Measurements from ENCODE around the gene PNLDC1. TPM values are rescaled to one million over a fixed set of nuclear protein-coding genes. Genes with fewer than 3 reads are reported as not detected.

PNLDC1 gene
- total and polyA plus RNA-seq, 9 of the 15 experiments (the other 6 are each of a cell fraction or from before 2014, with no cell fraction given) = 0.12 TPM; not detected in 8

DNA sequence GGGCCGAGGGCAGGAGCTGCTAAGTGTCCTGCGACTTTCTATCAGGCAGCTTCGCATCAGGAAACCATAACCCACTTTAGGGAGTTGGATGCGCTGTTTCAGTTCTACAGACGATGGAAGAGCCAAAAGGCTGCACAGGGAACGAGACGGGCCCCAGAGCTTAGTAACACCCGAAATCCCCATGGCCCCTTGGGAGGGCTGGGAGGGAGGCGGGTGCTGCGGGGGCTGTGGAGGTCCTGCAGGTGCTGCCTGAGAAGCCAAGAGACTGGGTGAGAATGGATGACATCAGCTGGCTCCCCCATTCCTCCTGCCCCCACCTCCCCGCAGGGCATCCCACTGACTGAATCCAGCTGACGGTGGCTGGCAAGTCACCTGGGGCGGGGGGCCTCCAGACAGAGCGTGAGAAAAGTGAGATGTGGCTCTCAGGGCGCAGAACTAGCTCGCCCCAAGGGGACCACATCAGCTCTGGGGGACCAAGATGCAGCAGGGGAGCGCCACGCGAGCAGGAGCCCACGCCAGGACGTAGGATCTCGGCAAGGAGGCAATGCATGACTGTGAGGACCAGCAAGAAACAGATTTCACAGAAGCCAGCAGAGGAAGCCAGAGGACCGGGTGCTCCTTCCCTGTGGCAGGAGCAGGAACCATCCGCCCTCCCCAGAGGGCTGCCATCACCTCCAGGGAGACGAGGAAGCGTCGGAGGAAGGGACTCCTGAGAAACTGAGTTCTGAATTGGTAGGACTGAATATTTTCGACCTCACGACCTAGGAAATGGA lies 36.8 kb downstream of the PNLDC1 start:
- Histone ChIP-seq H3K4me2 (ENCODE audit: insufficient read depth, low read length) (no peak overlapping the region), H3K9ac (ENCODE audit: insufficient read depth in 1 of 2, low read depth in 2 of 2, low read length in 2 of 2) (peak overlapping the region in 1 of 2 experiments; percentile 52; a peak in 1 of 4 replicates), H2AFZ (ENCODE audit: low read depth, low read length) (no peak overlapping the region), H4K20me1 (replicated peaks; ENCODE audit: control insufficient read depth, insufficient read depth, low read length) (peaks cover 3% of the 10 kb centered on the region; the same call in 1 of the 2 replicates), H3K27ac (ENCODE audit: extremely low read depth, low read depth, low read length) (no peak overlapping the region), H3K79me2 (ENCODE audit: control insufficient read depth, insufficient read depth, low read length) (no peaks in the 10 kb centered on the region), H3K9me1 (ENCODE audit: control insufficient read depth, insufficient read depth, low read length) (no peaks in the 10 kb centered on the region), H3K36me3 (ENCODE audit: control insufficient read depth, insufficient read depth, low read length) (no peaks in the 10 kb centered on the region), H3K9me3 (replicated peaks; ENCODE audit: control insufficient read depth, insufficient read depth, low read depth, low read length) (no peaks in the 10 kb centered on the region), H3K27me3 (ENCODE audit: control insufficient read depth in 2 of 2, insufficient read depth in 2 of 2, low read length in 2 of 2) (peaks cover 39 to 43% of the 10 kb centered on the region in 2 experiments), H3K4me1 (replicated peaks in 1 of 2; ENCODE audit: control insufficient read depth in 2 of 2, insufficient read depth in 2 of 2, low read length in 2 of 2) (peaks cover 0 to 9% of the 10 kb centered on the region in 2 experiments; a peak in 2 of 5 replicates), H3K4me3 (no peak overlapping the region)
- in situ Hi-C loops (cut with MboI) (no loop called here), intact Hi-C loops (cut with micrococcal nuclease) (no loop called here)
- WGBS (ENCODE audit: insufficient coverage, low coverage, missing lambda C conversion rate) = 2% methylated on average over 25 of the region's 29 CpGs
- DNase-seq (ENCODE audit: extremely low read depth in 1 of 4, low spot score in 3 of 4) (no peak), FAIRE-seq (no peak), ATAC-seq (no peak)
- no TSS peak for BruUV-seq (replicated peaks)
- ChIA-PET CTCF (ENCODE audit: low intra/inter-chr PET ratio) (interaction anchor here (0.6 kb wide), 1 partner anchor 13 kb away, joined by 4 read pairs; no protein-coding TSS in a partner anchor), POLR2A (interaction anchor here (0.9 kb wide), 1 partner anchor 25 kb away, joined by 5 read pairs; no protein-coding TSS in a partner anchor)
- TF ChIP-seq ZZZ3 (IDR thresholded peaks at IDR 0.05) (no peak), CCAR2 (IDR thresholded peaks at IDR 0.05; ENCODE audit: low read depth, low read length) (no peak)
- TF ChIP-seq, protein P1, sequence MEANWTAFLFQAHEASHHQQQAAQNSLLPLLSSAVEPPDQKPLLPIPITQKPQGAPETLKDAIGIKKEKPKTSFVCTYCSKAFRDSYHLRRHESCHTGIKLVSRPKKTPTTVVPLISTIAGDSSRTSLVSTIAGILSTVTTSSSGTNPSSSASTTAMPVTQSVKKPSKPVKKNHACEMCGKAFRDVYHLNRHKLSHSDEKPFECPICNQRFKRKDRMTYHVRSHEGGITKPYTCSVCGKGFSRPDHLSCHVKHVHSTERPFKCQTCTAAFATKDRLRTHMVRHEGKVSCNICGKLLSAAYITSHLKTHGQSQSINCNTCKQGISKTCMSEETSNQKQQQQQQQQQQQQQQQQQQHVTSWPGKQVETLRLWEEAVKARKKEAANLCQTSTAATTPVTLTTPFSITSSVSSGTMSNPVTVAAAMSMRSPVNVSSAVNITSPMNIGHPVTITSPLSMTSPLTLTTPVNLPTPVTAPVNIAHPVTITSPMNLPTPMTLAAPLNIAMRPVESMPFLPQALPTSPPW (CRISPR knock-in tag; IDR thresholded peaks at IDR 0.05) = 0 out of 2 replicates have a peak, but pooled peaks have one; percentile 14
